GM20431 (cell line): Measurements from ENCODE around the gene PRMT3.
"Not testable (repeated sequence)": the region's sequence is repeated elsewhere in the genome, so short reads cannot be mapped to it uniquely, and the experiment has no call there.

Experiments
- in situ Hi-C: fragments of 300-500 bp; cut with MseI, MboI; formaldehyde crosslinking; loops from one replicate; pipeline ENCODE4 v1.15.0; 2020; ENCODE audit warnings: low sequenced_read_pairs; ENCODE audit not compliant: unreplicated experiment

PRMT3 gene

GRCh38 chr11:20489948-20490347, 102.4 kb downstream of the PRMT3 start:
- in situ Hi-C loops: no loop called here

- in situ Hi-C loops: no loop called here
These were observed 105.8 kb downstream of the PRMT3 start for GRCh38 chr11:20493340-20493739.

- in situ Hi-C loops: no loop called here
These were observed 109.7 kb downstream of the PRMT3 start for GRCh38 chr11:20497124-20497792.

GRCh38 chr11:20501252-20501651, 113.7 kb downstream of the PRMT3 start:
- in situ Hi-C loops: no loop called here

- in situ Hi-C loops: no loop called here
These were observed 114.5 kb downstream of the PRMT3 start for GRCh38 chr11:20501971-20502370.

GRCh38 chr11:20511982-20512381, 124.5 kb downstream of the PRMT3 start:
- in situ Hi-C loops: no loop called here

GRCh38 chr11:20512869-20513268, 125.4 kb downstream of the PRMT3 start:
- in situ Hi-C loops: no loop called here

- in situ Hi-C loops: no loop called here
These were observed 130.9 kb downstream of the PRMT3 start for GRCh38 chr11:20518323-20518834.

- in situ Hi-C loops: no loop called here
These were observed 135.0 kb downstream of the PRMT3 start for GRCh38 chr11:20522536-20522935.

GRCh38 chr11:20529757-20530156, 142.2 kb downstream of the PRMT3 start:
- in situ Hi-C loops: no loop called here

GRCh38 chr11:20530942-20531703, 143.6 kb downstream of the PRMT3 start:
- in situ Hi-C loops: no loop called here

- in situ Hi-C loops: no loop called here
These were observed 147.9 kb downstream of the PRMT3 start for GRCh38 chr11:20535271-20535881.

- in situ Hi-C loops: no loop called here
These were observed 148.8 kb downstream of the PRMT3 start for GRCh38 chr11:20536365-20536764.

- in situ Hi-C loops: no loop called here
These were observed 149.3 kb downstream of the PRMT3 start for GRCh38 chr11:20536784-20537183.

- in situ Hi-C loops: no loop called here
These were observed 154.0 kb downstream of the PRMT3 start for GRCh38 chr11:20541503-20541902.

GRCh38 chr11:20544603-20545237, 157.2 kb downstream of the PRMT3 start:
- in situ Hi-C loops: no loop called here

- in situ Hi-C loops: no loop called here
These were observed 159.9 kb downstream of the PRMT3 start for GRCh38 chr11:20547411-20547810.

- in situ Hi-C loops: no loop called here
These were observed 163.6 kb downstream of the PRMT3 start for GRCh38 chr11:20551096-20551495.

- in situ Hi-C loops: no loop called here
These were observed 168.3 kb downstream of the PRMT3 start for GRCh38 chr11:20555783-20556182.

GRCh38 chr11:20556396-20556795, 168.9 kb downstream of the PRMT3 start:
- in situ Hi-C loops: not testable (repeated sequence)

GRCh38 chr11:20558741-20559140, 171.2 kb downstream of the PRMT3 start:
- in situ Hi-C loops: no loop called here
